ENCODE measurements around the gene NAT16.
"Not testable (repeated sequence)": the region's sequence is repeated elsewhere in the genome, so short reads cannot be mapped to it uniquely, and the experiment has no call there.

The NAT16 gene

DNA sequence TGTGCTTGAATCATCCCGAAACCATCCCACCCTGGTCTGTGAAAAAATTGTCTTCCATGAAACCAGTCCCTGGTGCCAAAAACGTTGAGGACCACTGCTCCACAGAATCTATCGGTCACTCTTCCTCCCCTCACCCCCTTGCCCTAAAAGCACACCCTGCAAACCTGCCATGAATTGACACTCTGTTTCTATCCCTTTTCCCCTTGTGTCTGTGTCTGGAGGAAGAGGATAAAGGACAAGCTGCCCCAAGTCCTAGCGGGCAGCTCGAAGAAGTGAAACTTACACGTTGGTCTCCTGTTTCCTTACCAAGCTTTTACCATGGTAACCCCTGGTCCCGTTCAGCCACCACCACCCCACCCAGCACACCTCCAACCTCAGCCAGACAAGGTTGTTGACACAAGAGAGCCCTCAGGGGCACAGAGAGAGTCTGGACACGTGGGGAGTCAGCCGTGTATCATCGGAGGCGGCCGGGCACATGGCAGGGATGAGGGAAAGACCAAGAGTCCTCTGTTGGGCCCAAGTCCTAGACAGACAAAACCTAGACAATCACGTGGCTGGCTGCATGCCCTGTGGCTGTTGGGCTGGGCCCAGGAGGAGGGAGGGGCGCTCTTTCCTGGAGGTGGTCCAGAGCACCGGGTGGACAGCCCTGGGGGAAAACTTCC is 54.0 kb downstream of the NAT16 start:
- no peak for DNase-seq

- peak; percentile 26 for DNase-seq
Measured at GRCh38 chr7:101124376-101125056, 55.6 kb downstream of the NAT16 start.

- DNase-seq = no peak
Measured at GRCh38 chr7:101123703-101124068, 56.4 kb downstream of the NAT16 start.

DNA sequence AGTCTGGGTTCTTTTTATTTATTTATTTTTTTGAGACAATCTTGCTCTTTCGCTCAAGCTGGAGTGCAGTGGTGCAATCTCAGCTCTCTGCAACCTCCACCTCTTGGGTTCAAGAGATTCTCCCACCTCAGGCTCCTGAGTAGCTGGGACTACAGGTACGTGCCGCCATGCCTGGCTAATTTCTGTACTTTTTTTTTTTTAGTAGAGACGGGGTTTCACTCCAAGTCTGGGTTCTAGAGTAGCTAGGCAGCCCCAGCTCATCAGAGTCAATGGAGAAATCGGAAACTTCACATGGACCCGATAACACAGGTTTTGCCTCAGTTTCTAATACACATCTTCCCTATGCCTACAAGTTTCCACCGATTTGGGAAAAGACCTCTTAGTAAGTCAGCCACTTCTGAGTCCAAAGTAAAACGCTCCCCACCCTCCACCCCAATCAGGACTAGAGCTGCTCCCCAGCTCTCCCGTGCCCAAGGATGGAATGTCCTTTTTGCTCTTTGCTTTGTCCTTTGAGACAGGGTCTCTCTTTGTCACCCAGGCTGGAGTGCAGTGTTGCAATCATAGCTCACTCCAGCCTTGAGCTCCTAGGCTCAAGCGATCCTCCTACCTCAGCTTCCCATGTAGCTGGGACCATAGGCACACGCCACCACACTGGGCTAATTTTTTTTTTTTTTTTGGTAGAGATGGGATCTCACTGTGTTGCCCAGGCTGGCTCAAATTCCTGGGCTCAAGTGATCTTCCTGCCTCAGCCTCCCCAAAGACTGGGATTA is 57.0 kb downstream of the NAT16 start:
- DNase-seq = no peak

DNA sequence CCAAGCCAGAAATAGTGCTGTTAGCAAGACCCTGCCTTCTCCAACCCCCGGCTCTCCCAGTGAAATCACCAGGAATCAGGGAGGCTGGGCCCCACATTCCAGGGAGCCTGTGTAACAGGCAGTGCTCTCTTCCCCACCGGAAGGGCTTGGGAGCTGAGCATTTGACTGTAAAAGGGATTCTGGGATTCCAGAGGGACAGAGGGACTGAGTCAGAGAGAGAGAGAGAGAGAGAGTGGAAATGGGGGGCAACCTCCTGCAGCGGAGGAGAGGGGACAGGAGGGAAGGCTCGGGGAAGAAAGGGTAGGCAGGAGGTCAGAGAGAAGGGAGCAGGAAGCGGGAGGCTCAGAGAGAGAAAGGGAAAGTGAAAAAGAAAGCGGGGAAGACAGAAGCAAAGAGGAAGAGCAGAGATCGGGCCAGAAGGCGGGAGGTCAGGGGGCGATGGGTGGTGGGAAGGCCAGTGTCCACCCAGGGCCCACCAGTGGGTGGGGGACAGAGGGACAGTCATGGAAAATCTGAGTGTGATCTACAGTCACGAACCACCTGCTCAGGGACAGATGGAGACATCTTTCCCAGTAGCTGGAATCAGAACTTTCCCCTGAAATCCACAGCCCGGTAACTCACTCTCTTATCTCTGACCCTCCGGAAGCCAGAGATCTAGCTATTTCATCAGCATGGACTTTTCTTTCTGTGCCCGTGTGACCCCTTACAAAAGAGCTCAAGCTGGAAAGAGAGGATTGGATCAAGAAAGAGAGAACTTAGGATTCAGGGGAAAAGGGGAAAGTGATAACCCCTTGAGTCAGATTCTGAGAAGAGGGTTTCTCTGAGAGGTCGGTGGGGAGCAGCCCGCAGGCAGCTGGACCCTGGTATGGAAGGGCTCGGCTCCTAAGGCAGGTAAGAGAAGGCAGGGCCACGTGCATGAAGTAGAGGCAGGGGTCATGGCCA is 57.8 kb downstream of the NAT16 start:
- DNase-seq = peak; percentile 85

DNA sequence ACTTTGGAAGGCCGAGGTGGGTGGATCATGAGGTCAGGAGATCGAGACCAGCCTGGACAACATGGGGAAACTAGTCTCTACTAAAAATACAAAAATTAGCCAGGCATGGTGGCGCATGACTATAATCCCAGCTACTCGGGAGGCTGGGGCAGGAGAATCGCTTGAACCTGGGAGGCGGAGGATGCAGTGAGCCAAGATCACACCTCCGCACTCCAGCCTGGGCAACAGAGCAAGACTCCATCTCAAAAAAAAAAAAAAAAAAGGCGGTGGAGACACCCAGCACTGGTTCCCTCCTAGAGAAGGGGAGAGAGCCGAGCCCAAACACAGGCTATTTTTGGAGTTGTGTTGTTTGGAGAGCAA is 58.5 kb downstream of the NAT16 start:
- DNase-seq = not testable (repeated sequence)

Data from eye (tissue), 1 donor.